ENCODE data around the gene AOC2. TPM values are rescaled to one million over a fixed set of nuclear protein-coding genes. Genes with fewer than 3 reads are reported as not detected.

The AOC2 gene
- total RNA-seq, 1 experiment from 2014 or later: 3.7 TPM

DNA sequence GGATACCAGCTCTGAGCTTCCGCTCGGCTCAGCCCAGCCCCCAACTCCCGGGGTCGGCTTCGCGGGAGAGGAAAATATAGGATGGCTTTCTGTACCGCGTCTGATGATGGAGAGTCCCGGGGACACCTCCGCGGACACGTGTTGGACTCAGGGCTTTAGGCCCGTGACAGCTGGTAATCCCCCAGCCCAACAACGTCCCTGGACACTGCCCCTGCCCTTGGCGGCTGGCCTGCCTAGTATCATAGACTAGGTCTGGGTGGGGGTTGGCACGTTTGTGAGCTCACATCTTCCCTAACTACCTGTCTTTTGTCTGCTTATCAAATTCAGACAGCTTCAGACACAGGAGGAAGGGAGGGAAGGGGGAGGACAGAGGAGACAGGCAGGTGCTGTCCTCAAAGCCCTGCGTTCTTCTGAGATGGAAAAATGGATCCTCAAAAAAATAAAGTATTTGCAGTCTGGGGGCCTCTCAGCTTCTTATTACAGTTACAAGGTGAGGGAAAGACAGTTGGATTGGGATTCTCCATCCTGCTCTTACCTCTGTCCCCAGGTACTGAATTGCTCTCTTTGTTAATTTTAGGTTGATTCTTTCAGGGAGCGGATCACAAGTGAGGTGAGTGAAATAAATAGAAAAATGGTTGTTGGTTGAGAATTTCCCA, 10.5 kb upstream of the AOC2 start:
- Histone ChIP-seq H3K4me2 (peak overlapping the region; percentile 90), H3K79me2 (ENCODE audit: low read depth) (peaks cover 44% of the 10 kb centered on the region), H3K27ac (peak overlapping the region; percentile 77), H3K9me3 (ENCODE audit: insufficient read depth, low read depth) (no peaks in the 10 kb centered on the region), H3K27me3 (ENCODE audit: insufficient read depth, low read depth) (no peaks in the 10 kb centered on the region), H3K36me3 (ENCODE audit: low read depth) (peaks cover 14% of the 10 kb centered on the region; the same call in 1 of the 2 replicates), H3K9me2 (ENCODE audit: insufficient read depth) (no peaks in the 10 kb centered on the region), H3F3A (ENCODE audit: insufficient read depth, low read depth) (peaks cover 24% of the 10 kb centered on the region; the same call in 1 of the 2 replicates), H2AFZ (peak overlapping the region; percentile 96), H3K4me1 (replicated peaks; ENCODE audit: insufficient read depth) (peaks cover 16% of the 10 kb centered on the region), H3K4me3 (peak overlapping the region; percentile 93), H4K20me1 (ENCODE audit: insufficient read depth) (no peaks in the 10 kb centered on the region; the same call in 1 of the 2 replicates)
- TF ChIP-seq EZH2 (IDR thresholded peaks at IDR 0.05; ENCODE audit: low read depth): no peak
- TF ChIP-seq, protein P1, sequence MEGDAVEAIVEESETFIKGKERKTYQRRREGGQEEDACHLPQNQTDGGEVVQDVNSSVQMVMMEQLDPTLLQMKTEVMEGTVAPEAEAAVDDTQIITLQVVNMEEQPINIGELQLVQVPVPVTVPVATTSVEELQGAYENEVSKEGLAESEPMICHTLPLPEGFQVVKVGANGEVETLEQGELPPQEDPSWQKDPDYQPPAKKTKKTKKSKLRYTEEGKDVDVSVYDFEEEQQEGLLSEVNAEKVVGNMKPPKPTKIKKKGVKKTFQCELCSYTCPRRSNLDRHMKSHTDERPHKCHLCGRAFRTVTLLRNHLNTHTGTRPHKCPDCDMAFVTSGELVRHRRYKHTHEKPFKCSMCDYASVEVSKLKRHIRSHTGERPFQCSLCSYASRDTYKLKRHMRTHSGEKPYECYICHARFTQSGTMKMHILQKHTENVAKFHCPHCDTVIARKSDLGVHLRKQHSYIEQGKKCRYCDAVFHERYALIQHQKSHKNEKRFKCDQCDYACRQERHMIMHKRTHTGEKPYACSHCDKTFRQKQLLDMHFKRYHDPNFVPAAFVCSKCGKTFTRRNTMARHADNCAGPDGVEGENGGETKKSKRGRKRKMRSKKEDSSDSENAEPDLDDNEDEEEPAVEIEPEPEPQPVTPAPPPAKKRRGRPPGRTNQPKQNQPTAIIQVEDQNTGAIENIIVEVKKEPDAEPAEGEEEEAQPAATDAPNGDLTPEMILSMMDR (conservative IDR thresholded peaks at IDR 0.05): no peak
- no peak for DNase-seq
- CTCF ChIA-PET: interaction anchor here (0.6 kb wide), 1 partner anchor 256 kb away, joined by 4 read pairs; no protein-coding TSS in a partner anchor
- TSS peak; percentile 58 for BruUV-seq (replicated peaks)
- intact Hi-C loops (cut with micrococcal nuclease; ENCODE audit: unreplicated experiment): loop anchor here (5.0 kb wide), 1 partner anchor 648 kb away; the partner anchor contains the start of gene DHX8
- POLR2A ChIA-PET (ENCODE audit: unreplicated experiment): no interaction called here

DNA sequence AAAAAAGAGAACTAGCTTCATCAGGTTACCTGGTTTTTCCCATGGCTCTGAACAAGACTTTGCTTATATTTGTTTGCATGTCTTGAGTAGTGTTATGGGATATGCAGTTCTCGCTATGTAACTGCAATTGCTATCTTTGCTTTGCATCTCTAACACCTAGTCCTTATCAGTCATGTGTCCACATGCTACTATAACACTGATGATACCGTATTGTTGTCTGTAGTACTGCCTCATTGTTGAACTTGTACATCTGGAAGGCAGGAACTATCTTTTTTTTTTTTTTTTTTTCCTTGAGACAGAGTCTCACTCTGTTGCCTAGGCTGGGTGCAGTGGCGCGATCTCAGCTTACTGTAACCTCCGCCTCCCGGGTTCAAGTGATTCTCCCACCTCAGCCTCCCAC, 8.6 kb upstream of the AOC2 start:
- H3F3A ChIP-seq (ENCODE audit: insufficient read depth, low read depth): peaks cover 29% of the 10 kb centered on the region; the same call in 1 of the 2 replicates
- no peak overlapping the region for H3K4me2 ChIP-seq
- no peak overlapping the region for H2AFZ ChIP-seq
- H3K36me3 ChIP-seq (ENCODE audit: low read depth): peaks cover 19% of the 10 kb centered on the region; the same call in 1 of the 2 replicates
- no peak for TF ChIP-seq EZH2 (IDR thresholded peaks at IDR 0.05; ENCODE audit: low read depth)
- TF ChIP-seq, protein P1 (conservative IDR thresholded peaks at IDR 0.05): no peak
- H3K9me3 ChIP-seq (ENCODE audit: insufficient read depth, low read depth): no peaks in the 10 kb centered on the region
- peaks cover 16% of the 10 kb centered on the region for H3K4me1 ChIP-seq (replicated peaks; ENCODE audit: insufficient read depth)
- H3K27ac ChIP-seq: no peak overlapping the region
- H3K27me3 ChIP-seq (ENCODE audit: insufficient read depth, low read depth): no peaks in the 10 kb centered on the region
- no peak overlapping the region for H3K4me3 ChIP-seq
- no peak for DNase-seq
- no peaks in the 10 kb centered on the region for H3K9me2 ChIP-seq (ENCODE audit: insufficient read depth)
- intact Hi-C loops (cut with micrococcal nuclease; ENCODE audit: unreplicated experiment): no loop called here
- BruUV-seq (replicated peaks): no TSS peak
- H4K20me1 ChIP-seq (ENCODE audit: insufficient read depth): no peaks in the 10 kb centered on the region; the same call in 1 of the 2 replicates
- ChIA-PET POLR2A (ENCODE audit: unreplicated experiment) (interaction anchor here (0.6 kb wide), 2 partner anchors 112 to 159 kb away, joined by 10 to 28 read pairs; no protein-coding TSS in a partner anchor), CTCF (no interaction called here)
- H3K79me2 ChIP-seq (ENCODE audit: low read depth): peaks cover 44% of the 10 kb centered on the region

DNA sequence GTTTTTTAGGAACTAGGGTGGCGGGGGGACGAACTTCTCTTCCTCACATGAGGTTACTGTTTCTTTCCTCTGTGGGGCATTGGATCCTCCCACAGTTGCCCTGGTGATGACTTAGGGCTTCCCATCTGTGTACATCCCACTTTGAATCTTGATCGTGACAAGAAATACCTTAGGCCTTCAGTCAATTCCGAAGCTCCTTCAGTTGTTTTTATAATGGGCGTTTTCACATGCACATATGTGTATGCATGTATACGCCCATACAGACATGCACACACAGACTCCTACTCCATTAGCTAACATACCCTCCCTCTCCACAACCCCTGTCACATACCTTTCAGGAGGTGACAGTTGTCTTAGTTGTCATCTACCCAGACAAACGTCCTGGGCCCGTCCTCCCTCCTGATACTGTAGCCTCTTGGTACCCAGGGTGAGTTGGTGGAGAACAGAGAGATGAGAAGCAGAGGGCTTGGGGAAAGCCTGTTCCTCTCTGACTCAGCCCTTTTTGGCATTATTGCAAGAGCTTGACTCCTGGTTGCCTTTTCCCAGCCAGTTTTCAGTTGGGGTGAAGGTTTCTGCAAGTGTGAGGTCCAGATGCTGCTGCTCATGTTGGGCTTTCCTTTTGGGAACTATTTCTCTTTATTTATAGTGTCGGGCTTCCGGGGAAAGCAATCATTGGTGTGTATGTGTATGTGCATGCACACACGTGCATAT, 2.2 kb upstream of the AOC2 start:
- Histone ChIP-seq H3K9me3 (ENCODE audit: insufficient read depth, low read depth) (no peaks in the 10 kb centered on the region), H3K4me1 (replicated peaks; ENCODE audit: insufficient read depth) (no peaks in the 10 kb centered on the region), H3K79me2 (ENCODE audit: low read depth) (0 out of 2 replicates have a peak, but pooled peaks cover 4% of the 10 kb centered on the region), H3K9me2 (ENCODE audit: insufficient read depth) (no peaks in the 10 kb centered on the region), H3K4me2 (no peak overlapping the region), H3K27ac (no peak overlapping the region), H3F3A (ENCODE audit: insufficient read depth, low read depth) (peaks cover 53% of the 10 kb centered on the region; the same call in 1 of the 2 replicates), H3K4me3 (no peak overlapping the region), H2AFZ (no peak overlapping the region), H3K27me3 (ENCODE audit: insufficient read depth, low read depth) (no peaks in the 10 kb centered on the region), H4K20me1 (ENCODE audit: insufficient read depth) (peaks cover 8% of the 10 kb centered on the region), H3K36me3 (ENCODE audit: low read depth) (peaks cover 20% of the 10 kb centered on the region; the same call in 1 of the 2 replicates)
- BruUV-seq (replicated peaks): no TSS peak
- intact Hi-C loops (cut with micrococcal nuclease; ENCODE audit: unreplicated experiment): loop anchor here (2.0 kb wide), 1 partner anchor 87 kb away; no protein-coding TSS in a partner anchor
- ChIA-PET POLR2A (ENCODE audit: unreplicated experiment) (interaction anchor here (0.5 kb wide), 1 partner anchor 17 kb away, joined by 11 read pairs; no protein-coding TSS in a partner anchor), CTCF (interaction anchor here (0.6 kb wide), 1 partner anchor 74 kb away, joined by 4 read pairs; no protein-coding TSS in a partner anchor)
- DNase-seq: no peak
- TF ChIP-seq EZH2 (IDR thresholded peaks at IDR 0.05; ENCODE audit: low read depth): no peak
- TF ChIP-seq, protein P1 (conservative IDR thresholded peaks at IDR 0.05): no peak
